SW 1271 (cell line): ENCODE measurements around the gene KCNK17.

ENCODE experiments used
- DNase-seq, 2 experiments: peaks; one replicate each; lab custom pipeline; 2025; lab: John Stamatoyannopoulos, UW

Gene KCNK17

DNA sequence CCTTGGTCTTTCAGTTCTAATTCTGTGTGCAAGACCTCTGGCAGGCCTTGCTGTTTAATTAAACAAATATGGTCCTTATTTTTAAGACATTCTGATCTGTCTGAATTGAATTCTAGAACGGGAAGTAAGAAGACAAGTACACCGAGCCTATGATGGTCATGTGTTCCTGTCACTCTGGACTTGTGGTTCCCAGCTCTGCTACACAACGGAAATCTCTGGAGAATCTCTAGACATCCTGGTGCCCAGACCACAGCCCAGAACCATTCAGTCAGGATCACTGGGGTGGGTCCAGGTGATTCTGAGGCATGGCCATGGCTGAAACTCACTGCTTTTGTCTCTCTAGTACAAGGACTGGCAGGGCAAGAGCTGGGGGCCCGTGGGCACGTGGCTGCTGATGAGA, 24.2 kb upstream of the KCNK17 start:
- no peak for DNase-seq

DNA sequence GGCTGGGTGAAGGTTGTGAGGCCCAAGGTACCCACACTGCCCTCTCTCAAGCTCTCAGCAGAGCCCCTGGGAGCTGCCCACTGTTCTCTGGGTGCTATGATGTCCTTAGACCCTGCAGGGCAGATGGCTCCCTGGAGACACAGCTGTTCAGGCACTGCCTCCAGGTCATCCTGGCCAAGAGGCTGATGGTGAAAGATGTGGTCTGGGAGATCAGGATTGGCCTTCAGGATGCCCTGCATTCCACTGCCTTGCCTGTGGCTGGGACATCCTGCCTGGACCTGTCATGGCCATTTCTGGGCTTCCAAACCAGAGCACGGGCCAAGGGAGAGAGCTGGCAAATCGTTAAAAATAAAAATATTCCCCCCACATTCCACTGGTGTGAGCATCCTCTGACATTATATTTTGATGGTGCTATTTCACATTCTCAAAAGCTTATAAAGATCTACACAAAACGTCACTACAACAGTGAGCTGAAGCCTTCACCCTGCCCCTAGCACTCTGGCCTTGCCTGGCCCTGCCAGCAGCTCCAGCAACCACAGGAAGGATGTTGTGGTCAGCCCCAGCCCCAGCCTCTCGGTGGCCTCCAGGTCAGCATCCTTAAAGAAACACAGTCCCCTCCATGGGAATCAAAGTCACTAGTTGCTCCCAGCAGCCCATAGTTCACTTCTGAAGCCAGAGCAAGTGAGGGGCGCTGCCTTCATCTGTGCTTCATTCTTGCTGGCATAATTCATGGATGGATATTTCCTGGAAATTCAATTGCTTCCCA, 21.7 kb upstream of the KCNK17 start:
- DNase-seq: peak; percentile 24 to 70

DNA sequence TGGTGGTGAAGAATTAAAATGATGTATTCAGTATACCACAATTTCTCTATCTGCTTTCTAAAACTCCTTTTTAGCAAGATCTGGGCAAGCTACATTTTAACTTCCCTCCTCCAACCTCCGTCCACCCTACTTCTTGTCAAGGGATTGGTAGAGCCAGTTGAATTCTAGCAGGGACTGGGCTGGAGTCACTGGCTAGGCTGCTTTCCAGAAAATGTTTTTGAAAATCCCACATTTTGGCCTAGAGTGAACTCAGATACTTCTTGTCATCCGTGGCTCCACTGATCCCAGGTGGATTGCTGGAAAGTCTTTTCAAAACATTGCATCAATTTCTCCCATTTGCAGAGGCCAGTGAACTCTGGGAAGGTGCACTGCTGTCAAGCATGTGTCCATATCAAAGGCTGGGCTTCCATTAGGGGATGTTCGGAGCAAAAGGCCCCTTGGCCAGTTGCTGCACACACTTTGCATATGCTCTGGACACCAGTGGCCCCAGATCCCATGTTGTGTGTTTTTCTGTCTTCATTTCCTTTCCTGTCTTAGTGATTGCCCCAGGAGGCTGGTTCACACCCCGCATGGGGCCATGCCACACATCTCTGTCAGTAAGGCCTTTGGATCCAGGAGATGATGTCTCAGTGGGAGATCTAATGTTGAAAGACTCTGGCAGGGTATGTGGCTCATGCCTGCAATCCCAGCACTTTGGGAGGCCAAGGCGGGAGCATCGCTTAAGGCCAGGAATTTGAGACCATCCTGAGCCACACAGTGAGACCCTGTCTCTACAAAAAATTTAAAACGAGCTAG, 19.6 kb upstream of the KCNK17 start:
- no peak for DNase-seq

DNA sequence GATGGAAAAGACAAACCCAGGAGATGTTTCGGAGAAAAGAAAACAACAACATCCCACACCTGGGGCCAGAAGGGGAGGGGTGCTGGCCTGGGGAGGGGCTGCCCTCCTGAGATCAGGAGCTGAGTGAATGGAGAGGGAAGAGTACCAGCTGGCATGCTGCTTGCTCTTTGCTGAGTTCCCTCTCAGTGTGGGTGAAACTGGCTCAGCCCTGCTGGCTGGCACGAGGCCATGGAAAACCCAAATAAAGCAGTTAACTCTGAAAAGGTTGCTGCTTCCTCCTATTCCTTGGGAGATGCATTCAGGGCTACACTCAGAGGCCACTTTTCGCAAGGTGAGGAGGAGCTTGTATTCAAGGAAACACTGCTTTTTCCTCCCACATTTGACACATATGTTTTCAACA, 16.3 kb upstream of the KCNK17 start:
- no peak for DNase-seq

DNA sequence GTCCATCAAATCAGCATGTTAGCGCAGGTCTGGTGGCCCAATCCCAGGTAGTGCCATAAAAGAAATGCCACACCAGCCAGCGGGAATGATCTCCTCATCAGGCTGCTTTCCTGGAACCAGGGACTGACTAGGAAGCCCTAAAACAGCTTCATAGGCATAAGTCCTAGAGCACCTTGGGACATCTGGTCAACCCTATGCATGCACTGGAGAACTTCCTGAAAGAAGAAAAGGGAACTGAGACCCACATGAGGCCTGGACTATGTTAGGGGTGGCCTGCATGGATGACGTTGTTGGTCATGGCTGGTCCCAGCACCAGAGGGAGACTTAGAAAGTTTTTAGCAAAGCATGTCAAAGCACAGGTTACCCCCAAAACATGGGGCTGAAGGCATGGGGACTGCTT, 15.8 kb upstream of the KCNK17 start:
- DNase-seq: no peak

DNA sequence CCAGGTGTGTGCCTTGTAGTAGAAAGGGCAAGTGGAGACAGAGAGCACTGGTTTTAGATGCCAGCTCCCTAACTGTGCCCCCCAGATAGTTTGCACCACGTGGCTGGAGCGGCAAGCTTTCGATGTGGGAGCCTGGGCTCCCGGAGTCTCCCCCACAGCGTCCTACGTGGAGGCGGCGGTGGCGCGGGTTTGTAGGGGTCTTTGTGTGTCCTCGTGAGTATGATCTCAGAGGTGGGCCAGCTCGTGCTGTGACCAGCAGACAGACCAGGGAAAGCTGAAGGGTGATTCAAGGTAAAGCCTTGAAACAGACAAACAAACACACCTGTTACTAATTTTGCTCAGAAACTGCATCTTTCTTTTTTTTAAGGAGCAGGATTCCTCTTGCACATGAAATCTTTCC, 13.8 kb upstream of the KCNK17 start:
- DNase-seq: no peak

DNA sequence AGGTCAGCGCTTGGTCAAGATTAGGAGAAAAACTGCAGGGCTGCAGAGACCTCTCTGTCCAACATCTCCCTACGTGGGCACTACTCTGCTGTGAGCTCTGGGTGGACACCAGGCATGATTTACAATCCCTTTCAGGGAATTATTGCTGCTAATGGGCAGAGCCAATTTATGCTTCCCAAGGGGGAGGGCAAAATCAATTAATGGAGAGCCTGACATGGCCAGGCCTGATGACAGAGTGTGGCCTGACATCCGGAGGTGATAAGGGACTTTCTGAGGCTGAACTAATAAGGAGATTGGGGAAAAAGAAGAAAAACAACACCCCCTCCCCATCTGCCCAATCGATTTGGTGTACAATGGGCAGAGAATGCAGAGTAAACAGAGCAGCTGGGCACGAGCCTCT, 13.3 kb upstream of the KCNK17 start:
- DNase-seq: no peak

DNA sequence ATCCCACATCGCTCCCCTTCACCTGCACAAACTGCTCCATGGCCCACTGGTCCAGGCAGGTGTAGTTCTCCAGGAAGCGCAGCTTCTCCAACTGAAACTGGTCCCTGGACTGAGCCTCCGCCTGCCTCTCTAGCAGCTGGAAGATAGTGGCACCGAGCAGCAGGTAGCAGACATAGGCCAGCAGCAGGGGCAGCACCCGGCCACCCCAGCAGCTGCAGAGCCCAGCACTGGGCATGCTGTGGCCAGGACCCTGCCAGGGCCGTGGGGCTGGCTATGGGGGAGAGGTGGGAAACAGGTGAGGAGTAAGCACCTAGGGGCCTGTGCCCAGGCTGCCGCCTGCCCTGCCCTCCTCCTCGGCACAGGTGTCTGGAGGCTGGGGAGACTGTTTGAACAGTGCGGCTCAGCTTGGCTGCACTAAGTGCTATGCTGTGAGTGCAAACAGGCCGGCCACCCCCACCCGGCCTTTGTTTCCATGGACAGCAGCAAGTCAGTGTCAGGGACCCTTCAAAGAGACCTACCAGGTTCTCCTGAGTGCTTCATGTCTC, 8.2 kb upstream of the KCNK17 start, which contains the start of gene KCNK16:
Gene KCNK16 (minus strand): TSS at position 397 of the 545 bp plus-strand sequence. CDS start 162 bp downstream, at position 235.
- no peak for DNase-seq

DNA sequence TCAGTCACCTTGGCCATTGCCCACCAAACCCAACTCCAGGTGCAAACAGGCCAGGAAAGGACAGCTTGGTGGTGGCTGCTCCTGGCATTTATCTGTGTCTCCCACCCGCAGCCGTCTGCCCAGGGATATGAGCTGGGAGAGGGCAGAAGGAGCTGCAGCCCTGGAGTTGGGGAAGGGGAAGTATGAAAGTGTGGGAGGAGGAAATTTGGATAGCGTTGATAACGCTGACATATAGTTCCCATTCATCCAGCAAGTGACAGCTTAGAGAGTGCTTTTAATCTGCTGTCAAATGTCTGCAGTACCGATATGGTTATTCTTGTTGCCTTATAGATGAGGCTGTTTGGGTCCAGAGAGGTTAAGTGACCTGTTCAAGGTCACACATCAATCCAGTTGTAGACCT, 7.5 kb upstream of the KCNK17 start:
- DNase-seq: no peak

DNA sequence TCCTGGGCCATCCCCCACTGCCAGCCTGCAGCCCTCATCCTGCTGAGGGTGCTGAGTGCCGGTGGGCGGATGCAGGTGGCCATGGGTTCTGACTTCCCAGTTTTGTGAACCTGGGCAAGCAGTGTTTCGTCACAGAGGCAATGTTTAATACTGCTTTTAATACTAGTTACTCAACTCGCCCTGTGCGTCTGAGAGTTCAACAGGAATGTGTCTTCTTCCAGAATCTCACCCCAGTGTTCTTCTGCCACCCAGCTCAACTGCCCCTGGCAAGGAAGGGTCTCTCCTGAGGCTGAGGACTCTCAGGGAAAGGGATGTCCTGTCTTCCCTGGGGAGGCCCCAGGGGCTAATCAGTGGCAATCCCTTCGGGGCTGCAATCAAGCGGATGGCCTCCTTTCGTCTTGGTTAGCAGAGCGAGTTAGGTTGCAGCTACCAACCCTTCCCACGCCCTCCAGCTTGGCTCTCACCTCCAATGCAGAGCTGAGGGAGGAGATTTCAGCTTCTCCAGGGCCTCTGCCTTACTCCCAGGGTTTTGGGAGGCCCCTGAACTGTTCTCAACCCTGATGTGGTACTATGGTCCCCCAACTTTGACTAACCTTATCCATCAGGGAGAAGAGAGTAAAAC, 6.3 kb upstream of the KCNK17 start:
- DNase-seq: no peak

DNA sequence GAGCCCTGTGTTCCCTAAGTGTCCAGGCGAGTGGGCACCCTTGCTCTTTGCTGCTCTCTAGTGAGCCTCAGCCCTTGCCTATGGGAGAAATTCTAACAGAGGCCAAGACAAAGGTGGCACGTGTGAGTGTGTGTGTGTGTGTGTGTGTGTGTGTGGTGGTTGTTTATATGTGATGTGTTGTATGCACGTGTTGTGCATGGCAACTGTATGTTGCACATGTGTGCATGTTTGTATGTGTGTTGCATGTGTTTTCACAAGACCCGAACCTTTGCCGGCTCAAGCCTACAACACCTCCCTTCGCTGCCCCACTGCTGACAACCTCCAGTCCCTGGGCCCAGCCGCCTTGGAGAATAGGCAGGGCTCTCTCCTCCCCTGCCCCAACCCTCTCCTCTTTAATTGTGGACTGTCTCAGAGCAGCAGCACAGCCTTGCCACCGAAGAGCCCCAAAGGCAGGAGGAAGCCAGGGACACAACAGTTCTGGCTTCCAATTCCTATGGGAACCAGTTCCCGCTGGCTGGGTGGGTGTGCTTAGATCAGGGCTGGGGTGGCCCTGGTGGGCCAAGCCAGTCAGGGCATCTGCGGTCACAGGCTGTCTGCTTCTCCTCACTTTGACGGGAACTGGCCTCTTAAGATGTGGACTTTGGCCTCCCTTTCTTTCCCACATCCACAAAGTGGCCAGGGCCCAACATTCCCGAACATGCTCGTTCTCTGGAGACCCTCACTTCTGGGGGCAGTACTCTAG, 5.6 kb upstream of the KCNK17 start:
- no peak for DNase-seq

DNA sequence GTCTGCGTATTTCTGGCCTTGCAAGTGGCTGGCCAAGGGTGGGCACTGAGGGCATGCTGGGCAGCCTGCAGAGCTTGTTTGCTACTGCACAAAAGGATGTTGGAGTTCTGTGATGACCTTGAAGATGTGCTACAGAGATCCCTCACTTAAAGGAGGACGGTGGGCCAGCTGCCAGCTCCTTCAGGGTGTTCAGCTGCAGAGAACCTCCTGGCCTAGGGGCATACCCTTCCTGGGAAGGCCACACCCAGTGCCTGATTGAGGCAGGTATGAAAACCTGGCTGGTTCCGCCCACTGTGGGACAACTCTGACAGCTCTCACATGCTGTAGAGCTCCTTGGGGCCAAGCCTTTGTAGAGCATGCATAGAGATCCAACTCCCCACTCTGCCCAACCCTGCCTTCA, 3.0 kb upstream of the KCNK17 start:
- DNase-seq: no peak

DNA sequence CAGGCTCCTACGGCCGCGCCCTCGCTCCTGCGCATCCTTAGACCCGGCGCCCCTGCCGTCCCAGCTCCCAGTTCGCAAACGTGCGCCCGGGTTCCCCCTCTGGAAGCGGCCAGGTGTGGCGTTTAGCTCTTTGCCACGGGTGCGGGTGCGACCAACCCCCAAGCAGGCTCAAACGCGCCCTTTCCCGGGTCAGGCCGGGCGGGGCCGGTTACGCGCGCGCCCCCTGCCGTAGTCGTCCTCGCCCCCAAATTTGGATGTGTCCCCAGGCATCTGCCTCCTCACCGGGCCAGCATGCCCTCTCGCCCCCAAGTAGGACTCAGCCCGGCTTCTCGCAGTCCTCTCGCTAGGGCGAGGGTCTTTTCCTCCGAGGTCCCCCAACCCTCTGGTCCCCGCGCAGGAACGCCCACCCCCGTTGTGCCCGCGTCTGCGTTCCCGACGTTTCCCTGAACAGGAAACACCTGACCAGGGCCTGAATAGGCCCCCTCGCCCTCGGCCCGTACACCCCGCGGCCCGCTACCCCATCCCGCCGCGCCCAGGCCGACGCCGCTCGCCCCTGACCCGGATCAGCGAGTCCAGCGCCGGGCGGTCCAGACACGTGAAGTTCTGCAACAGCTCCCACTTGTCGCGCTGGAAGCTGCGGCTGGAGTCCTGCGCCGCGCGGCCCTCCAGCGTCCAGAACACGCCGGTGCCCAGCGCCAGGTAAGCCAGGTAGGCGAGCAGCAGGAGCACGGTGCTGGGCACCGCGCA, 520 bp downstream of the KCNK17 start:
- no peak for DNase-seq

DNA sequence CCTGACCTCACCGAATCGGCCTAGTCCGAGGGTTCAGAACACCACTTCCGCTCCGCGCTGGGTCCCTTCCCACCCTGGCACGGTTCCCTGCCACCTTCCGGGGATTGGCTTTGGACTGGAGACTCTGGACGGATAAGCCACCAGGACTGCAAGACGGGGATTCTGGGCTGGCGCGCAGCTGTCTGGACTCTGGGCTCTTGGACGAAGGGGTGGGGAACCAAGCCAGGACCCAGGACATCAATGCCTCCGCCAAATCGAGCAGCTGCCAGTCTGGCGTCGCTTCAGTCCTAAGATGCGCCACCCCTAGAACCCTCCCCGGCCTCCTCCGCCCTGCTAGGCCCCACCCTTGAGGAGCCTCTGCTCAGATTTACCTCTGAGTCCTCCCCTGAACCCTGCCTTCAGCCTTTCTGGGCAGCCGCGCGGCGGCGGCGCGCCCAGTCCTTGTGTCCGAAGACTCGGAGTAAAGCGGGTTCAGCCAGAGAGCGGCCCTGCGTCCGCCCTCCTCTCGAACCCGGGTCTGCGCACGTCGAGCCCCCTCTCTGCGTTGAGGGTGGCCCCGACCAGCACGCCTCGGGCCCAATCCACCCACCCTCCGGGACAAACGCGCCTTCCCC, 1.2 kb downstream of the KCNK17 start:
- no peak for DNase-seq

DNA sequence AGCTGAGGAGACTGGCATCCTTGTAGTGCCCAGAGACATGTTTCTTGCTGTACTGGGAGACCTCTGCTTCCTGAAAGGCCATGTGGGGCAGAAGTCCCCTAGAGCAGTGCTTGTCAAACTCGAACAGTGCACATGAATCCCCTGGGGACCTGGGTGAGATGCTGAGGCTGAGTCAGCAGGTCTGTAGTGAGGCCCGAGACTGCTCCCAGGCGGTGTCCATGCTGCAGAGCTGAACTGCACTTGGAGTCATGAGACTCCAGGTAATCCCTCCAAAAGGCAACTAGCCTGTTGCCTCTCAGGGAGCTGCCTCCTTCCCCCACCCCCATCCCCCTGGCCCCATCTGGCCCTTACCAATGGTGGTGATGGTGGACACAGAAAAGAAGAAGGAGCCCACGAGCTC, 3.7 kb downstream of the KCNK17 start:
- DNase-seq: no peak

DNA sequence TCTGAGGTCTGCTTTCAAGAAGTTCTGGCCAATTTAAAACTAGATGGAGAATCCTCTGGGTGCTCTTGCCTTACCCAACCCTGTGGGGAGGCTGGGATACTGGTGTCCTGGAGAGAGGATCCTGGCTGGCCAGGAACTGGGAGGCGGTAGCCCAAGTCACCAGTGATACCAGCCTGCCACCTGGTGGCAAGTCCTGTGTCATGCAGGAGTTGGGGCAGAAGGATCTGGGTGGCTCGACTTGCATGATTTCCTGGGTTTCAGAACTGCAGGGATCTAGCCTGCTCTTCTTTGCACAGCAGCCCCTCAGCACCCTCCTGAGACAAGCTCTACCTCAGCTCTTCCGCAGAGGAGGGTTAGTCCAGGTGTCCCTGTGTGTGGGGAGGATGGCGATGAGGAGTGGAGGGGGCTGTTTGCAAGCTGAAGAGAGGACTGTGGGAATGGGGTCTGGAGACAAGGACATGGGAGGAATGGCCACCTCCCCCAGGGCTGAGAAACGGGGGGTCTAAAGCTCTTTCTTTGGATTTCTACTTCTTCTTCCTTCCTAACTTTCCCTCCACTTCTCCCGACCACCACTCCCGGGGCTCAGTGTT, 4.2 kb downstream of the KCNK17 start:
- DNase-seq: peak in 1 of 2 experiments; percentile 62

DNA sequence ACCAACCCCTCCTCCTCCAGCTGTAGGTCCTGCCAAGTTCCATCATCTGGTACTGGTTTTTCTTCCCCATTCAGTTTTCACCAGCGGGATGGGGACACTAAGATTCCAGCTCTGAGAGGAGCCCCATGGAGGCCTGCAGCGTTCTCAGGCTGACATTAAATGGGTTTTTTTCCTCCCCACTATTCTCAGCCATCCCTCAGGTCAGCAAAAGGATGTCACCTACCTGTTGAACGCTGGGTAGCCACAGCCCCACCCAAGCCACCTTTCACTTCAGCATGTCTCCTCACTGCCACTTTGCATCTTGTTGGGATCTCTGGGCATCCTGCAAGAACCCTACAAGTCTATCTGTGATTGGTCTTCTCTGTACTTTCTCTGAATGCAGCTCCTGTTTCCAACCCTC, 6.8 kb downstream of the KCNK17 start:
- no peak for DNase-seq

DNA sequence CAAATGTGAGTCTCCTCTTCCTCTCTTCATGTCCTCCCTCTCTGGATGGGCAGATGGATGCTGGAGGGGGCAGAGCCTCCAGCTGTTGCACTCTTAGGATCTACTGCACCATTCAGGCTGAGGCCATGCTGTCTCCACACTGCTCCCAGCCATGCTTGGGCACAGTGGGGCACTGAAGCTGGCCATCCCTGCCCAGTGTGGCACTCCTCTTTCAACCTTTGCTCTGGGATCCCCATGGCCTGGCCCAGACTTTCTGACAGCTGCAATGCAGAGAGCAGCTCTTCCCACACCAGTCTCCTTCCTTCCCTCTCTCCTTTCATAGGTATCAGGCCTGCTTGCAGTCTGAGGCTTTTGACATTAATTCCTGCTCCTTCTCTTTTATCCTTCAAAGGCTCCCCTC, 9.3 kb downstream of the KCNK17 start:
- DNase-seq: no peak

DNA sequence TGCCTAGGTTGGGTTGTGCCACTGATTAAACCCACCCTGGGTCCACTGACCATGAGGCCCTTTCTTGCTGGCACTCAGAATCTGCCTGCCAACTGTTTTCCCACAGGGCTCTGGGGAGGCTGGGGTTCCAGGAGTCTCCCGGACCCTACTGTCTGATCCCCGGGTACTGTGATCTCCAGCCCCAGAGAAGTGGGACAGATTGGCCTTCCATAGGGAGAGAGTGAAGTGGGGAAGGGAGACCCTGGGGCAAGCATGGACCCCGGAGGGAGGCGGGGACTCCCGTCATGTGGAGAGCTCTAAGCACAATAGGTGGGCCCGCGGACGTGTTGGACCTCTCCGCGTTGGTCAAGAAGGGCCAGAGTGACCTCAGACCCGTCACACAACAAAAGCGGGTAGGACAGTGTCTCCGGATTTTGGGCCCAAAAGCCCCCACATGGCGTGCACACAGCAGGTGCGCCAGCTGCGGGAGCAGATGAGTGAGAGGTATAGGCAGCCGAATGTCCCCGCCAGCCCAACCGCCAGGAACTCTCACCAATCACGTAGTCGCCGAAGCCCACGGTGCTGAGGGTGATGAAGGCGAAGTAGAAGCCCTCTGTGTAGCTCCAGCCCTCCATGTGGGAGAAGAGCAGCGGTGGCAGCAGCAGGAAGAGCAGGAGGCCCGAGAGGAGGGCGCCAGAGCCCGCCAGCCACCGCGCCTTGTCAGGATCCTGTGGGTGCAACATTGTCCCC, 10.6 kb downstream of the KCNK17 start:
- no peak for DNase-seq
